Right lobe of liver (tissue), 4 donors: ENCODE data around the gene DDX10.

Source experiments
- CTCF ChIP-seq, 4 donors: fragments of 200-600 bp in 3 of 4; fragments of 450-650 bp in 1 of 4; IDR thresholded peaks; one replicate each; pipeline versions ENCODE4 v1.5.1 to v1.8.0; 2016 to 2022; ENCODE audit warnings: antibody characterized with exemption in 4 of 4, mild to moderate bottlenecking in 2 of 4
- POLR2A ChIP-seq: fragments of 450-650 bp; IDR thresholded peaks from one replicate; pipeline ENCODE4 v1.6.1; 2017; ENCODE audit warnings: antibody characterized with exemption, mild to moderate bottlenecking
- donor health status: DM: no; HTN: no; CAD: no.
- donor health status: DM: no; HTN: no; CAD: no.
- donor health status: DM: no; HTN: yes; CAD: no.

DNA sequence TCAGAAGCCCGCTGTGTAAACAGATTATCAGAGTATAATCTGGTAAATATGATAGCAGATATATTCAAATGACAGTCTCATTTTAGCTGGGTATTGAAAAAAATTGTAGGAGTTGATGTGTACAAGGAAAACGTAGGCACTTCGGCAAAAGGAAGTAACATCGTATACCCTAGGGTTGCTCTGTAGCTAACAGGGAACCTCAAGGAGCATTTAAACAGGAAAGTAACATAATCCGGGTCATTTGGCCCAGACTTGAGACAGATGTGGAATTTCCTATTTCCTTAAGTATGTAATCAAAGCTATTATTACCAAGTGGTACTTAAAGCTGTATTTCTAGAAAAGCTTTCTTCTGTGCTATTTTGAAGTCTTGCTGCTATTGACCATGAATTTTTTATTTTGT is 215.6 kb downstream of the DDX10 start:
- TF ChIP-seq CTCF (IDR thresholded peaks at IDR 0.05): no peak
- TF ChIP-seq POLR2A: no peak
